Esophagus squamous epithelium (tissue), 5 donors: ENCODE results near the gene PAF1. TPM values are rescaled to one million over a fixed set of nuclear protein-coding genes. Genes with fewer than 3 reads are reported as not detected.
A peak's percentile ranks its signal among the peaks of the same experiment; 100 is the strongest.
"Not testable (repeated sequence)": the region's sequence is repeated elsewhere in the genome, so short reads cannot be mapped to it uniquely, and the experiment has no call there.

Experiments
- DNase-seq: peaks from one replicate; lab custom pipeline; 2025; lab: John Stamatoyannopoulos, UW
- H3K27ac ChIP-seq, 4 donors: fragments of 200-600 bp; sonication (generic); one replicate each; pipeline ENCODE4 v1.5.1; 2016 to 2019; ENCODE audit warnings: mild to moderate bottlenecking in 1 of 4
- H3K27me3 ChIP-seq, 4 donors: fragments of 200-600 bp; sonication (generic); 1 replicate in 3 of 4; 2 replicates in 1 of 4; pipeline versions ENCODE4 v1.5.1 to v1.6.0; 2017 to 2021; ENCODE audit warnings: antibody characterized with exemption in 1 of 4
- H3K36me3 ChIP-seq, 3 donors: fragments of 200-600 bp; sonication (generic); one replicate each; pipeline ENCODE4 v1.5.1; 2016 to 2019
- H3K4me1 ChIP-seq, 3 donors: fragments of 200-600 bp; sonication (generic); one replicate each; pipeline ENCODE4 v1.5.1; 2017 to 2019
- H3K4me3 ChIP-seq, 4 donors: fragments of 200-600 bp; sonication (generic); 1 replicate in 3 of 4; 2 replicates in 1 of 4; pipeline ENCODE4 v1.5.1; 2016 to 2019; ENCODE audit warnings: mild to moderate bottlenecking in 2 of 4, moderate library complexity in 1 of 4
- H3K9me3 ChIP-seq, 3 donors: fragments of 200-600 bp; sonication (generic); one replicate each; pipeline ENCODE4 v1.5.1; 2016 to 2019
- CTCF ChIP-seq, 6 experiments: fragments of 450-650 bp in 4 of 6; fragments of 200-600 bp in 2 of 6; sonication (generic) in 2 of 6; IDR thresholded peaks; one replicate each; pipeline ENCODE4 v1.5.1; 2016 to 2019; ENCODE audit warnings: antibody characterized with exemption in 6 of 6, mild to moderate bottlenecking in 4 of 6, moderate library complexity in 4 of 6
- POLR2A ChIP-seq, 4 donors: fragments of 450-650 bp; IDR thresholded peaks; one replicate each; pipeline ENCODE4 v1.6.1; 2017; ENCODE audit warnings: antibody characterized with exemption in 4 of 4, mild to moderate bottlenecking in 4 of 4, moderate library complexity in 3 of 4
- WGBS, 2 donors: methylation state at CpG; one replicate each; pipeline ENCODE4 v1.1.5; 2018; 5-methylcytosine and 5-hydroxymethylcytosine counted together
- intact Hi-C: fragments of 100-400 bp; cut with DNase I; formaldehyde crosslinking; loops from one replicate; pipeline ENCODE4 v1.15.0; 2022
- total RNA-seq, 4 donors: library from RNA; depleted of rRNA; stranded (reverse); fragments of >200 nt; gene quantifications; one replicate each; pipeline ENCODE4 v1.1.0, GENCODE V29; 2016
- donor health status: DM: yes; HTN: yes; CAD: no.

Gene PAF1
- total RNA-seq, 4 donors from 2014 or later: 35.4 to 53.6 (median 38.1) TPM

- Histone ChIP-seq H3K27me3 (no peaks in the 10 kb centered on the region), H3K9me3 (no peaks in the 10 kb centered on the region), H3K27ac (peak overlapping the region; percentile 92 to 99 (median 94)), H3K4me1 (peaks cover 23 to 73% (median 32%) of the 10 kb centered on the region in 3 donors), H3K36me3 (peaks cover 0 to 24% (median 0%) of the 10 kb centered on the region in 3 donors), H3K4me3 (peak overlapping the region; percentile 84 to 97 (median 95))
- 5 to 9% methylated on average over 7 to 9 of the region's 51 CpGs for WGBS, 2 donors
- no peak for DNase-seq
- intact Hi-C loops: loop anchor here (5.0 kb wide), 1 partner anchor 50 kb away; the partner anchor contains the start of genes MED29 and PAF1
- no peak for TF ChIP-seq CTCF (IDR thresholded peaks at IDR 0.05)
- no peak for TF ChIP-seq POLR2A (IDR thresholded peaks at IDR 0.05)
Measured at GRCh38 chr19:39342647-39343305, 48.1 kb downstream of the PAF1 start.

GRCh38 chr19:39341719-39342604 lies 48.9 kb downstream of the PAF1 start, which contains the start of gene SAMD4B:
Gene SAMD4B, plus strand, starts transcription at chr19:39342421. Its CDS starts 14,473 bp downstream, at chr19:39356894.
- Histone ChIP-seq H3K9me3 (no peaks in the 10 kb centered on the region), H3K36me3 (peaks cover 0 to 18% (median 0%) of the 10 kb centered on the region in 3 donors), H3K27ac (peak within 1 kb of the TSS; percentile 92 to 99 (median 94)), H3K4me3 (peak within 1 kb of the TSS; percentile 84 to 97 (median 95)), H3K27me3 (no peaks in the 10 kb centered on the region), H3K4me1 (peaks cover 28 to 65% (median 32%) of the 10 kb centered on the region in 3 donors)
- DNase-seq: peak; percentile 96
- intact Hi-C loops: loop anchor here (5.0 kb wide), 1 partner anchor 50 kb away; the partner anchor contains the start of genes MED29 and PAF1
- WGBS, 2 donors: 0 to 2% methylated on average over 1 to 5 of the region's 105 CpGs
- TF ChIP-seq CTCF (IDR thresholded peaks at IDR 0.05) (peak; percentile 66 to 90 (median 78)), POLR2A (IDR thresholded peaks at IDR 0.05) (peak in 3 of 4 donors; percentile 86 to 97 (median 87))

- WGBS, 2 donors: 2% methylated on average over 17 of the region's 17 CpGs
- intact Hi-C loops: loop anchor here (5.0 kb wide), 1 partner anchor 51 kb away; the partner anchor contains the start of genes MED29 and PAF1
- no peak for DNase-seq
Measured at GRCh38 chr19:39341129-39341718, 49.7 kb downstream of the PAF1 start.

GRCh38 chr19:39340156-39340555 lies 50.8 kb downstream of the PAF1 start:
- intact Hi-C loops: loop anchor here (5.0 kb wide), 1 partner anchor 52 kb away; the partner anchor contains the start of genes MED29 and PAF1
- H3K9me3 ChIP-seq, DNase-seq, H3K4me3 ChIP-seq, H3K36me3 ChIP-seq, H3K27me3 ChIP-seq: not testable (repeated sequence)
- peaks cover 26 to 48% (median 31%) of the 10 kb centered on the region in 3 donors for H3K4me1 ChIP-seq
- H3K27ac ChIP-seq: peak overlapping the region in 2 of 4 donors; percentile 93 to 99
- 79 to 81% methylated on average over 2 to 7 of the region's 7 CpGs for WGBS, 2 donors

More at GRCh38 chr19:39341129-39341718, 49.7 kb downstream of the PAF1 start:
- no peaks in the 10 kb centered on the region for H3K9me3 ChIP-seq
- H3K4me3 ChIP-seq: peak overlapping the region; percentile 55 to 95 (median 61)
- H3K4me1 ChIP-seq: peaks cover 28 to 59% (median 36%) of the 10 kb centered on the region in 3 donors
- H3K27me3 ChIP-seq: no peaks in the 10 kb centered on the region
- peaks cover 0 to 15% (median 0%) of the 10 kb centered on the region in 3 donors for H3K36me3 ChIP-seq
- H3K27ac ChIP-seq: peak overlapping the region; percentile 91 to 99 (median 94)
- TF ChIP-seq POLR2A (IDR thresholded peaks at IDR 0.05) (no peak), CTCF (IDR thresholded peaks at IDR 0.05) (no peak)

- H3K27me3 ChIP-seq: no peaks in the 10 kb centered on the region
- intact Hi-C loops: loop anchor here (5.0 kb wide), 1 partner anchor 53 kb away; the partner anchor contains the start of genes MED29 and PAF1
- H3K27ac ChIP-seq: no peak overlapping the region
- H3K4me1 ChIP-seq: peaks cover 23 to 46% (median 27%) of the 10 kb centered on the region in 3 donors
- H3K9me3 ChIP-seq: no peaks in the 10 kb centered on the region
- H3K36me3 ChIP-seq: no peaks in the 10 kb centered on the region
- no peak for TF ChIP-seq CTCF (IDR thresholded peaks at IDR 0.05)
- TF ChIP-seq POLR2A (IDR thresholded peaks at IDR 0.05): no peak
- 88 to 100% methylated on average over 1 of the region's 1 CpG for WGBS, 2 donors
- H3K4me3 ChIP-seq: no peak overlapping the region
- DNase-seq: no peak
Measured at GRCh38 chr19:39339674-39340073, 51.2 kb downstream of the PAF1 start.
